Activated T-helper 9 cell treated with anti-CD3 and anti-CD28 coated beads, Interleukin-2, amount 50 U/mL, for 16 hours (primary cell): ENCODE data around the gene RTEL1.
A peak's percentile ranks its signal among the peaks of the same experiment; 100 is the strongest.
"Not testable (repeated sequence)": the region's sequence is repeated elsewhere in the genome, so short reads cannot be mapped to it uniquely, and the experiment has no call there.

Source experiments
- DNase-seq: peaks from one replicate; pipeline ENCODE4 v3.0.0-alpha.2; 2020; ENCODE audit warnings: low read depth

RTEL1 gene

GRCh38 chr20:63648895-63649589 lies 9.1 kb upstream of the RTEL1 start:
- no peak for DNase-seq

GRCh38 chr20:63650486-63650885 lies 7.6 kb upstream of the RTEL1 start:
- not testable (repeated sequence) for DNase-seq

GRCh38 chr20:63651942-63652191 lies 6.2 kb upstream of the RTEL1 start:
- DNase-seq: no peak

- DNase-seq: no peak
Observed at GRCh38 chr20:63652192-63652980, 5.7 kb upstream of the RTEL1 start.

GRCh38 chr20:63653041-63653973 lies 4.8 kb upstream of the RTEL1 start, which contains the start of gene STMN3:
TSS of gene STMN3 (minus strand) at chr20:63653424. CDS start at chr20:63653345, 79 bp downstream.
- DNase-seq: peak; percentile 53

GRCh38 chr20:63653974-63654668 lies 4.0 kb upstream of the RTEL1 start:
- no peak for DNase-seq

GRCh38 chr20:63655249-63655648 lies 2.9 kb upstream of the RTEL1 start:
- no peak for DNase-seq

GRCh38 chr20:63656451-63656850 lies 1.7 kb upstream of the RTEL1 start:
- DNase-seq: no peak

- no peak for DNase-seq
Observed at GRCh38 chr20:63657260-63657936, 714 bp upstream of the RTEL1 start.

GRCh38 chr20:63658749-63659187 lies 656 bp downstream of the RTEL1 start:
- no peak for DNase-seq

GRCh38 chr20:63659370-63659769 lies 1.3 kb downstream of the RTEL1 start:
- no peak for DNase-seq

GRCh38 chr20:63660174-63660573 lies 2.1 kb downstream of the RTEL1 start:
- not testable (repeated sequence) for DNase-seq

GRCh38 chr20:63660622-63661021 lies 2.5 kb downstream of the RTEL1 start:
- DNase-seq: no peak

GRCh38 chr20:63661108-63661507 lies 3.0 kb downstream of the RTEL1 start:
- no peak for DNase-seq

- DNase-seq: no peak
Observed at GRCh38 chr20:63661959-63662812, 4.1 kb downstream of the RTEL1 start.

GRCh38 chr20:63662813-63663189 lies 4.7 kb downstream of the RTEL1 start:
- DNase-seq: no peak

GRCh38 chr20:63663332-63664066 lies 5.4 kb downstream of the RTEL1 start:
- DNase-seq: no peak

- DNase-seq: no peak
Observed at GRCh38 chr20:63664143-63664851, 6.2 kb downstream of the RTEL1 start.
